Neural crest cell (in vitro differentiated cells): Measurements from ENCODE around the gene SHISA5. TPM values are rescaled to one million over a fixed set of nuclear protein-coding genes. Genes with fewer than 3 reads are reported as not detected.
"Not testable (repeated sequence)": the region's sequence is repeated elsewhere in the genome, so short reads cannot be mapped to it uniquely, and the experiment has no call there.

Experiments used
- DNase-seq: peaks from one replicate; pipeline ENCODE4 v3.0.0; 2021; ENCODE audit warnings: low read depth, mixed read lengths, low spot score
- H3K27ac Mint-ChIP-seq: one replicate; pipeline ENCODE4 v1.8.0; 2021; ENCODE audit warnings: mild to moderate bottlenecking, mixed read lengths; ENCODE audit not compliant: unreplicated experiment
- H3K27me3 Mint-ChIP-seq: 2 replicates; pipeline ENCODE4 v1.8.0; 2021; ENCODE audit warnings: low read depth, mild to moderate bottlenecking, mixed read lengths
- H3K36me3 Mint-ChIP-seq: 2 replicates; pipeline ENCODE4 v1.8.0; 2021; ENCODE audit warnings: low read depth, mild to moderate bottlenecking, mixed read lengths
- H3K4me1 Mint-ChIP-seq: 2 replicates; pipeline ENCODE4 v1.8.0; 2021; ENCODE audit warnings: mixed read lengths
- H3K4me3 Mint-ChIP-seq: one replicate; pipeline ENCODE4 v1.8.0; 2021; ENCODE audit warnings: mild to moderate bottlenecking, mixed read lengths
- H3K9me3 Mint-ChIP-seq: 2 replicates; pipeline ENCODE4 v1.8.0; 2021; ENCODE audit warnings: mixed read lengths
- total RNA-seq: library from RNA; stranded (reverse); gene quantifications from 2 replicates; pipeline ENCODE4 v1.2.1, GENCODE V29; 2021
- TF ChIP-seq, protein P1 (sequence below): fragments of 200-600 bp; sonication (generic); conservative IDR thresholded peaks from 2 replicates; pipeline ENCODE4 v1.5.0; 2021; ENCODE audit warnings: antibody characterized with exemption, mild to moderate bottlenecking

The SHISA5 gene
- total RNA-seq, 1 donor from 2014 or later, result 117 TPM

DNA sequence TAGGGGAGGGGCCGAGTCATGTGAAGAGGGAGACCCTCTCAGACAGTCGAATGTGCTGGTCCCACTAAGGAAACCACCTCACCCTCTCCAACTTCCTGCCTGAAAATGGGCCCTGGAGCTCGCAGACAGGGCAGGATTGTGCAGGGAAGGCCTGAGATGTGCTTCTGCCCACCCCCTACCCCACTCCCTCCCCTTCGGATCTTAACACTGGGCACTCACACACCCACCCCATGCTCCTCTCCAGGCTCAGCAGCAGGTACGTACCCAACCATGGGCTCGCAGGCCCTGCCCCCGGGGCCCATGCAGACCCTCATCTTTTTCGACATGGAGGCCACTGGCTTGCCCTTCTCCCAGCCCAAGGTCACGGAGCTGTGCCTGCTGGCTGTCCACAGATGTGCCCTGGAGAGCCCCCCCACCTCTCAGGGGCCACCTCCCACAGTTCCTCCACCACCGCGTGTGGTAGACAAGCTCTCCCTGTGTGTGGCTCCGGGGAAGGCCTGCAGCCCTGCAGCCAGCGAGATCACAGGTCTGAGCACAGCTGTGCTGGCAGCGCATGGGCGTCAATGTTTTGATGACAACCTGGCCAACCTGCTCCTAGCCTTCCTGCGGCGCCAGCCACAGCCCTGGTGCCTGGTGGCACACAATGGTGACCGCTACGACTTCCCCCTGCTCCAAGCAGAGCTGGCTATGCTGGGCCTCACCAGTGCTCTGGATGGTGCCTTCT is 37.4 kb downstream of the SHISA5 start:
- Mint-ChIP-seq H3K36me3 (no peaks in the 10 kb centered on the region), H3K27ac (peak overlapping the region; percentile 97), H3K27me3 (peaks cover 3% of the 10 kb centered on the region), H3K4me1 (peaks cover 40% of the 10 kb centered on the region), H3K4me3 (peak overlapping the region; percentile 91), H3K9me3 (no peaks in the 10 kb centered on the region)
- no peak for DNase-seq
- TF ChIP-seq, protein P1, sequence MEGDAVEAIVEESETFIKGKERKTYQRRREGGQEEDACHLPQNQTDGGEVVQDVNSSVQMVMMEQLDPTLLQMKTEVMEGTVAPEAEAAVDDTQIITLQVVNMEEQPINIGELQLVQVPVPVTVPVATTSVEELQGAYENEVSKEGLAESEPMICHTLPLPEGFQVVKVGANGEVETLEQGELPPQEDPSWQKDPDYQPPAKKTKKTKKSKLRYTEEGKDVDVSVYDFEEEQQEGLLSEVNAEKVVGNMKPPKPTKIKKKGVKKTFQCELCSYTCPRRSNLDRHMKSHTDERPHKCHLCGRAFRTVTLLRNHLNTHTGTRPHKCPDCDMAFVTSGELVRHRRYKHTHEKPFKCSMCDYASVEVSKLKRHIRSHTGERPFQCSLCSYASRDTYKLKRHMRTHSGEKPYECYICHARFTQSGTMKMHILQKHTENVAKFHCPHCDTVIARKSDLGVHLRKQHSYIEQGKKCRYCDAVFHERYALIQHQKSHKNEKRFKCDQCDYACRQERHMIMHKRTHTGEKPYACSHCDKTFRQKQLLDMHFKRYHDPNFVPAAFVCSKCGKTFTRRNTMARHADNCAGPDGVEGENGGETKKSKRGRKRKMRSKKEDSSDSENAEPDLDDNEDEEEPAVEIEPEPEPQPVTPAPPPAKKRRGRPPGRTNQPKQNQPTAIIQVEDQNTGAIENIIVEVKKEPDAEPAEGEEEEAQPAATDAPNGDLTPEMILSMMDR, result no peak

DNA sequence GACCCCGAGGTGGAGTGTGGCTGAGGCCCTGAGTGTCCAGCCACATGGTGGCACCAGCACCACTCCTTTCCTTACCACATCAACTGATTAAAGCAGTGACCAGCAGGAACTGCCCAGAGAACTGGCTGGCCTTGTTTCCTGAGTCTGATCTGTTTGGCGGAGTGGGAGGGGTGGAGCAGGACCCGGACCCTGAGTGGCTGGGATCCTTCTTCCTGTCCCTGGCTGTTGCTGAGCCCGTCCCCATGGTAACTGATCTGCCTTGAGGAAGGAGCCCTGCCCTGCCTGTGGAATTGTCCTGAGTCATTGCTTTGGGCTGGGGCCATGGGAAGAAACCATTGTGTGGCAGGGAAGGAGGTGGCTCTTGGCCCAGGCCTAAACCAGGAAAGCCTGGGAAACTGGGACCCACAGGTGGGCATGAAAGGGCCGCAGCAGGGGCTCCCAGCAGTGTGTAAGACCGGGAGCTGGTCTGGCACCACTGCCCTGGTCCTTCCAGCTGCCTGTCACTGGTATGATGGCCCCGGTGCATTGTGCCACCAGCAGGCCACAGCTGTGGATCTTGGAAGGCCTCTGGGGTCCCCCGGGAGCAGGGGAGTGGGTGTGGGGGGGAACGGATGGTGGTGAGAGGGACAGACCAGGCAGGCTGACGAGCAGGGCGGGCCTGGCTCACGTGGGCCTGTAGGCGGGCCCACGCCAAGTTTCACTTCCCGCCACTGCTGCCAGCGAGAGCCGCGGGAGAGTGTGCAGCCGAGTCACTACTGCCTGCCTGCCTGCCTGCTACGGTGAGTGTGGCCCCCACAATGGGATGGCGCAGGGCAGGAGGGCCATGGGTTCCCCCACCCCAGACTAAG is 38.2 kb downstream of the SHISA5 start:
- DNase-seq, result peak; percentile 82
- no peaks in the 10 kb centered on the region for H3K9me3 Mint-ChIP-seq
- TF ChIP-seq, protein P1, result peak; percentile 74
- peaks cover 3% of the 10 kb centered on the region for H3K27me3 Mint-ChIP-seq
- peak overlapping the region; percentile 91 for H3K4me3 Mint-ChIP-seq
- H3K36me3 Mint-ChIP-seq, result no peaks in the 10 kb centered on the region
- H3K4me1 Mint-ChIP-seq, result peaks cover 40% of the 10 kb centered on the region
- H3K27ac Mint-ChIP-seq, result peak overlapping the region; percentile 97

DNA sequence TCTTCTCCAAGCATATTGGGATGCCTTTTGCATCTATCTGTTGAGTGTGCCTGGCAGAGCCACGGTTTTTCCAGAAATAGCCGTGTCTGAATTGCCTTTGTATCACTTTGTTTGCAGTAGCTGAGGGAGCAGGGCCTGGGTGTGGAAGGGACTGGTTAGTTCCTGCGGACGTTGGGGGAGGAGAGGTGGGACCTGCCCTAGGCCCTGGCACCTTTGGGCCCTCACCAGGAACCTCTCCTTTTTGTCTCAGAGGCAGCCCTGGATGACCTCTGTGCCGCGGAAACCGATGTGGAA is 38.8 kb downstream of the SHISA5 start:
- no peak for DNase-seq
- Mint-ChIP-seq H3K4me1 (peaks cover 39% of the 10 kb centered on the region), H3K27ac (peak overlapping the region; percentile 97), H3K9me3 (no peaks in the 10 kb centered on the region), H3K27me3 (peaks cover 3% of the 10 kb centered on the region), H3K36me3 (no peaks in the 10 kb centered on the region), H3K4me3 (peak overlapping the region; percentile 91)
- TF ChIP-seq, protein P1, result no peak

DNA sequence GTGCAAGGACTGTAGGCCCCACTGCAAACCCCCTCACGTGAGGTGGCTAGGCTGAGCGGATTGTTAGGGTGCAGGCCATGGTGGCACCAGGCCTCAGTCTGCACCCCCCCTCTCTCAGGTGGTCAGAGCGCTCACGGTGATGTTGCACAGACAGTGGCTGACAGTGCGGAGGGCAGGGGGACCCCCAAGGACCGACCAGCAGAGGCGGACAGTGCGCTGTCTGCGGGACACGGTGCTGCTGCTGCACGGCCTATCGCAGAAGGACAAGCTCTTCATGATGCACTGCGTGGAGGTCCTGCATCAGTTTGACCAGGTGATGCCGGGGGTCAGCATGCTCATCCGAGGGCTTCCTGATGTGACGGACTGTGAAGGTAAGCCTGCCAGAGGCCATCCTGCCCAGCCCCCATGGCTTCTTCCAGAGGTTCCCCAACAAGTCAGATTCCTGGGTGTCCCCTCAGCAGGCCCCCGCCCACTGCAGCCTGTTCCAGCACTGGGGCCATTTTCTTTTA is 39.2 kb downstream of the SHISA5 start:
- no peak overlapping the region for H3K4me3 Mint-ChIP-seq
- H3K27ac Mint-ChIP-seq, result peak overlapping the region; percentile 97
- TF ChIP-seq, protein P1, result no peak
- H3K27me3 Mint-ChIP-seq, result peaks cover 3% of the 10 kb centered on the region
- no peaks in the 10 kb centered on the region for H3K9me3 Mint-ChIP-seq
- H3K4me1 Mint-ChIP-seq, result peaks cover 35% of the 10 kb centered on the region
- no peaks in the 10 kb centered on the region for H3K36me3 Mint-ChIP-seq
- DNase-seq, result no peak

DNA sequence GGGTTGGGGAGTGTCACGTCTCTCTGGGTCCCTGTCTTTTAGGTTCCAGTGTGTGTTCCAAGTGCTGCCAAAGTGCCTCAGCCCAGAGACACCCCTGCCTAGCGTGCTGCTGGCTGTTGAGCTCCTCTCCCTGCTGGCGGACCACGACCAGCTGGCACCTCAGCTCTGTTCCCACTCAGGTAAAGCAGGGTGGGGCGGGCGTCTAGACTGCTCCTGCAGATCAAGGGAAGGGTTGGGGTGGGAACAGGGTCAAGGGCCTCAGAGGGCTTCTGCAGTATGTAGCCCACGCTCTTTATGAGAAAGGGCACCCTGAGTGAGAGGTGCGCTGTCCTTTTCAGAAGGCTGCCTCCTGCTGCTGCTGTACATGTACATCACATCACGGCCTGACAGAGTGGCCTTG is 40.3 kb downstream of the SHISA5 start:
- TF ChIP-seq, protein P1, result no peak
- H3K27me3 Mint-ChIP-seq, result peaks cover 3% of the 10 kb centered on the region
- H3K36me3 Mint-ChIP-seq, result no peaks in the 10 kb centered on the region
- H3K9me3 Mint-ChIP-seq, result no peaks in the 10 kb centered on the region
- no peak overlapping the region for H3K4me3 Mint-ChIP-seq
- no peak overlapping the region for H3K27ac Mint-ChIP-seq
- DNase-seq, result no peak
- H3K4me1 Mint-ChIP-seq, result peaks cover 26% of the 10 kb centered on the region

DNA sequence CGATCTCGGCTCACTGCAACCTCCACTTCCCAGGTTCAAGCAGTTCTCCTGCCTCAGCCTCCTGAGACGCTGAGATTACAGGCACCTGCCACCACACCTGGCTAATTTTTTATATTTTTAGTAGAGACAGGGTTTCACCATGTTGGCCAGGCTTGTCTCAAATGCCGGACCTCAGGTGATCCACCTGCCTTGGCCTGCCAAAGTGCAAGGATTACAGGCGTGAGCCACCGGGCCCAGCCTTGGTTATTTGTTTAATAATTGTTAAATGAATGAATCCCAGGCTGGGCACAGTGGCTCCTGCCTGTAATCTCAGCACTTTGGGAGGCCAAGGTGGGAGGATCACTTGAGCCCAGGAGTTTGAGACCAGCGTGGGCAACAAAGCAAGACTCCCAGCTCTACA is 42.2 kb downstream of the SHISA5 start:
- not testable (repeated sequence) for H3K27me3 Mint-ChIP-seq, H3K36me3 Mint-ChIP-seq, H3K9me3 Mint-ChIP-seq, H3K4me3 Mint-ChIP-seq, DNase-seq, H3K27ac Mint-ChIP-seq
- H3K4me1 Mint-ChIP-seq, result peaks cover 14% of the 10 kb centered on the region
